Right atrium auricular region (tissue), 2 donors: ENCODE measurements around the gene PTPRA. TPM values are rescaled to one million over a fixed set of nuclear protein-coding genes. Genes with fewer than 3 reads are reported as not detected.

ENCODE experiments used
- DNase-seq: peaks from one replicate; pipeline ENCODE4 v3.0.0-alpha.2; 2019; ENCODE audit warnings: low spot score
- H3K27ac ChIP-seq, 2 donors: fragments of 200-600 bp; sonication (generic); 1 replicate in 1 of 2; 2 replicates in 1 of 2; pipeline ENCODE4 v1.5.1; 2016 to 2019
- H3K27me3 ChIP-seq, 2 donors: fragments of 200-600 bp; sonication (generic); one replicate each; pipeline versions ENCODE4 v1.5.1 to v1.6.0; 2017 to 2019
- H3K36me3 ChIP-seq: fragments of 200-600 bp; sonication (generic); one replicate; pipeline ENCODE4 v1.5.1; 2016
- H3K4me1 ChIP-seq, 2 donors: fragments of 200-600 bp; sonication (generic); one replicate each; pipeline versions ENCODE4 v1.5.1 to v1.6.0; 2017 to 2019
- H3K4me3 ChIP-seq, 2 donors: fragments of 200-600 bp; sonication (generic); 1 replicate in 1 of 2; 2 replicates in 1 of 2; pipeline ENCODE4 v1.5.1; 2017 to 2019; ENCODE audit warnings: mild to moderate bottlenecking in 1 of 2, moderate library complexity in 1 of 2
- H3K9me3 ChIP-seq, 2 donors: fragments of 200-600 bp; sonication (generic); one replicate each; pipeline ENCODE4 v1.5.1; 2019
- total RNA-seq, 2 donors: library from RNA; depleted of rRNA; stranded (reverse); fragments of >200 nt; gene quantifications; one replicate each; pipeline ENCODE4 v1.1.0, GENCODE V29; 2016
- TF ChIP-seq, protein P1 (sequence below), 2 donors: fragments of 200-600 bp; sonication (generic); IDR thresholded peaks; one replicate each; pipeline ENCODE4 v1.5.1; 2019; ENCODE audit warnings: antibody characterized with exemption in 2 of 2

The PTPRA gene
- total RNA-seq, 2 donors from 2014 or later, result 32.8 to 46.0 TPM

DNA sequence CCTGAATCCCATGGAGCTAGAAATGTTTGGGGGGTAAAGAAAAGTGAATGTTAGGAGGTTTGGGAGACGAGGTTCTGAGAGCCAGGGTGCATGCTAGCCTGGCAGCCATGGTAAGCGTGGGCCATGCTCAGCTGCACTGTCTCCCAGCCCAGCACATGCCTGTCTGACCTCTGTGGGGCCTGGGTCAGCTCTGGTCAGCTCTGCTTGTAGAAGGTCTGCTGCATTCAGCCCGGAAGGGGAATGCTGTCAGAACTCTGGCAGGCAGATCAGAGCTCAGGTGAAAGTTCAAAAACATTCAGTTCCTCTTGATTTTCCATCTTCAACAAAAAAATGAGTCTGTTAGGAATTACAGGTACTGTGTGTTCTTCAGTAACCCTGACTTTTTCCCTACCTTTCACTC, 164.4 kb downstream of the PTPRA start:
- Histone ChIP-seq H3K9me3 (no peaks in the 10 kb centered on the region), H3K4me3 (no peak overlapping the region), H3K4me1 (peaks cover 0 to 11% of the 10 kb centered on the region in 2 donors), H3K27ac (no peak overlapping the region), H3K36me3 (peaks cover 46% of the 10 kb centered on the region), H3K27me3 (no peaks in the 10 kb centered on the region)
- no peak for DNase-seq
- TF ChIP-seq, protein P1, sequence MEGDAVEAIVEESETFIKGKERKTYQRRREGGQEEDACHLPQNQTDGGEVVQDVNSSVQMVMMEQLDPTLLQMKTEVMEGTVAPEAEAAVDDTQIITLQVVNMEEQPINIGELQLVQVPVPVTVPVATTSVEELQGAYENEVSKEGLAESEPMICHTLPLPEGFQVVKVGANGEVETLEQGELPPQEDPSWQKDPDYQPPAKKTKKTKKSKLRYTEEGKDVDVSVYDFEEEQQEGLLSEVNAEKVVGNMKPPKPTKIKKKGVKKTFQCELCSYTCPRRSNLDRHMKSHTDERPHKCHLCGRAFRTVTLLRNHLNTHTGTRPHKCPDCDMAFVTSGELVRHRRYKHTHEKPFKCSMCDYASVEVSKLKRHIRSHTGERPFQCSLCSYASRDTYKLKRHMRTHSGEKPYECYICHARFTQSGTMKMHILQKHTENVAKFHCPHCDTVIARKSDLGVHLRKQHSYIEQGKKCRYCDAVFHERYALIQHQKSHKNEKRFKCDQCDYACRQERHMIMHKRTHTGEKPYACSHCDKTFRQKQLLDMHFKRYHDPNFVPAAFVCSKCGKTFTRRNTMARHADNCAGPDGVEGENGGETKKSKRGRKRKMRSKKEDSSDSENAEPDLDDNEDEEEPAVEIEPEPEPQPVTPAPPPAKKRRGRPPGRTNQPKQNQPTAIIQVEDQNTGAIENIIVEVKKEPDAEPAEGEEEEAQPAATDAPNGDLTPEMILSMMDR (IDR thresholded peaks at IDR 0.05), result no peak

DNA sequence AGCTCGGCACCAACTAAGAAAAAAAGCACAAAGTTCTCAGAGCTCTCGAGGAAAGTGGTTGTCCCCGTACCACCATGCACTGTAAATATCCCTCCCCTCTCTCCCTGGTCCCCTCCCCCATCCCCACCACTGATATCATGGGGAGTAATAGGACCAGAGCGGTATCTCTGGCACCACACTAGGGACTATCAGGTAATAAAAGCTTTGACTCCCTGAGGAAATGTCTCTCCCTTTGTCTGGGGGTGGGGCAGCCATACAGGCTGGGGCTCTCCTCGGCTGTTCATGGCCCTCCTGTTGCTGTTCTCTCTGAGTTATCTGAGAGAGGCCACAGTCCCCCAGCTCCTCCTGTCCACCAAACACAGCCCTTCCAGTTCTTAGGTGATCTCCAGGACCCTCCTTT, 165.2 kb downstream of the PTPRA start:
- Histone ChIP-seq H3K27ac (no peak overlapping the region), H3K4me3 (no peak overlapping the region), H3K4me1 (peaks cover 0 to 16% of the 10 kb centered on the region in 2 donors), H3K9me3 (no peaks in the 10 kb centered on the region), H3K36me3 (peaks cover 46% of the 10 kb centered on the region), H3K27me3 (no peaks in the 10 kb centered on the region)
- no peak for DNase-seq
- TF ChIP-seq, protein P1 (IDR thresholded peaks at IDR 0.05), result no peak

DNA sequence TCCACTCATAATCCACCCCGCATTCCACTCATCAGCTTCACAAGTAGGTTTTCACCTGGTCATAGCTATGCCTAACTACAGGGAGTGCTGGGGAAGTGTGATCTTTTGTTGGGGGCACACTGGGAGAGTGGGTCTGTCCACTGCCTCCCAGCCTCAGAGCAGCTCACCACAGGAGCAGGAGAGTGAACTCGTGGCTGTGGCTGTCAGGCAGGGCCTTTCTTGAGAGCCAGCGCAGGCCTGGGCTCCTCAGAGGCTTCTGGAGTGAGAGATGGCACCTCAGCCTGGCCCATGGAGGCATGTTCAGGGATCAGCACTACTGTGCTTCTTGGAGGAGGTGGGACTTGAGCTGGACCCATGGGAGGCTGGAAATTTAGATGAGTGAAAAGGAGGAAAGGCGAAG, 166.1 kb downstream of the PTPRA start:
- peaks cover 46% of the 10 kb centered on the region for H3K36me3 ChIP-seq
- H3K9me3 ChIP-seq, result no peaks in the 10 kb centered on the region
- no peaks in the 10 kb centered on the region for H3K27me3 ChIP-seq
- no peak for DNase-seq
- H3K27ac ChIP-seq, result no peak overlapping the region
- H3K4me1 ChIP-seq, result peaks cover 0 to 16% of the 10 kb centered on the region in 2 donors
- H3K4me3 ChIP-seq, result no peak overlapping the region
- TF ChIP-seq, protein P1 (IDR thresholded peaks at IDR 0.05), result no peak

DNA sequence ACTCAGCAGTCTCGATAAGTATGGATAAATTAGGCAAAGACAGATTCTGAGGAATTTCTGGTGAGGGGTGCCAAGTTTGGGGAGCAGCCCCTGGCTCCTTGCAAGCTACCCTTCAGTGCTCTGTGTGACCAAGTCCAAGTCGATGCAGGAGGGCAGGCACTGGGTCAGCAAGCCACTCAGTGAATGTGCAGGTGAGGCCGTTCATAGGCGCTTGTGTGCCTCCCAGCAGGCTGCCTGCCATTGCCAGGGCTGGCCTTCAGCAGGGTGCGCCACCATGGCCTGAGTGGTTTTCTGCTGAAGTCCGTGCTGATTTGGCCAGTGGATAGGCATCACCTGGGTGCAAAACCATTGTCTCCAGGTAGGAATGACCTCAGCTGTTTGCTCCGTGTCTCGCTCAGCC, 166.8 kb downstream of the PTPRA start:
- Histone ChIP-seq H3K4me1 (peaks cover 0 to 19% of the 10 kb centered on the region in 2 donors), H3K36me3 (peaks cover 46% of the 10 kb centered on the region), H3K9me3 (no peaks in the 10 kb centered on the region), H3K27ac (no peak overlapping the region), H3K27me3 (no peaks in the 10 kb centered on the region), H3K4me3 (no peak overlapping the region)
- no peak for DNase-seq
- TF ChIP-seq, protein P1 (IDR thresholded peaks at IDR 0.05), result no peak

DNA sequence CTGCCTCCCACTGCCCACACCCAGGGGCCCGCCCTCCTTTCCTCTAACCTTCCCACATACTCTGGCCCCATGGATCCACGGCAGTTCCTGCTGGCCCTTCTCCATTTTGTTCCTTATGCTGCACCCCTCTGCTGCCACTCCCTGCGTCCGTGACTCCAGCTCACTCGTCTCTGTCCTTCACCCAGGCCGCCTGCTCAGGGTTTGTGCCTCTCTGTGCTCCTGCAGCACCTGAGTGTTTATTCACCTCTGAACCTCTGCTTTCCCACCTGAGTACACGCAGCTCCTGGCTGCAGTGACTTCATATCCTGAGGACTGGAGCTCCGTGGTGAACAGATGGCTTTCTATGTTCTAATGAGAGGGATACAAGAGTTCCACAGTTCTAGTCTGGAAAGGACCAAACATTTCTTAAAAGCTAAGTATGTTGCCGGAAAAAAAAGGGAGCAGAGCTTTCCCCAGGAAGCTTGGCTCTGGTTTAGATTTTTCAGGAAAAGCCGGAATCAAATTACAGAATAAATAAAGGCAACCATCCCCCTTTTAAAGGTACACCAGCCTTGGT, 168.7 kb downstream of the PTPRA start:
- Histone ChIP-seq H3K4me1 (peaks cover 0 to 28% of the 10 kb centered on the region in 2 donors), H3K36me3 (peaks cover 29% of the 10 kb centered on the region), H3K4me3 (no peak overlapping the region), H3K9me3 (no peaks in the 10 kb centered on the region), H3K27me3 (no peaks in the 10 kb centered on the region), H3K27ac (peak overlapping the region; percentile 59 to 61)
- TF ChIP-seq, protein P1 (IDR thresholded peaks at IDR 0.05), result no peak
- DNase-seq, result no peak

DNA sequence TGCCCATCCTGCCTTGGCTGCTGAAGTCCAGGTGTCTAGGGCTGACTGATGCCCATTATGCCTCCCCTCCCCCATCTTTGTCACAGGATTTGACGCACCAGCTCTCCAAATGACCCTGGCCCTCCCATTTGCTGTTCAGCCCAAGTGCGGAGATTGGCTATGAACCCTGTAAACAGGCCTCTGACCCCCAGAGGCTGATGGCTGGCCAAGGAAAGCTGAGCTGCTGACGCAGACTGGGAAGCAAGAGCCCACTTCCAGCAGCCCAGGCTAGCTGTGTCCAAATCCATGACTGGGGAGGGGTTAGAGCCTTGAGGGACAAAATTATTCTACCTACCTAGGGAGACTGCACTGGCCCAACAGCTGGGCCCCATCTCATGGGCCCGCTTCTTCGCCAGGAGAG, 169.3 kb downstream of the PTPRA start:
- no peak overlapping the region for H3K4me3 ChIP-seq
- no peaks in the 10 kb centered on the region for H3K9me3 ChIP-seq
- H3K36me3 ChIP-seq, result peaks cover 24% of the 10 kb centered on the region
- peak overlapping the region; percentile 59 to 61 for H3K27ac ChIP-seq
- H3K27me3 ChIP-seq, result no peaks in the 10 kb centered on the region
- H3K4me1 ChIP-seq, result peaks cover 0 to 34% of the 10 kb centered on the region in 2 donors
- TF ChIP-seq, protein P1 (IDR thresholded peaks at IDR 0.05), result no peak
- peak; percentile 70 for DNase-seq
